ENCODE measurements around the gene ADGRV1. TPM values are rescaled to one million over a fixed set of nuclear protein-coding genes. Genes with fewer than 3 reads are reported as not detected.

The ADGRV1 gene
- total and polyA plus RNA-seq, 9 of the 15 experiments (the other 6 are each of a cell fraction or from before 2014, with no cell fraction given) = 21.7 to 156 (median 58.2) TPM

GRCh38 chr5:90645024-90645610 is 86.5 kb downstream of the ADGRV1 start (continued):
- TF ChIP-seq ATF3 (IDR thresholded peaks at IDR 0.05) = peak; percentile 95
- peak; percentile 71 for TF ChIP-seq ATF3 (CRISPR knock-in tag; conservative IDR thresholded peaks at IDR 0.05)
- TF ChIP-seq ZNF23 (CRISPR knock-in tag; IDR thresholded peaks at IDR 0.05) = no peak
- no peak for TF ChIP-seq PHF20 (IDR thresholded peaks at IDR 0.05; ENCODE audit: partially characterized antibody)
- TF ChIP-seq E2F3 (CRISPR knock-in tag; IDR thresholded peaks at IDR 0.05) = no peak
- peak; percentile 92 for TF ChIP-seq PKNOX1 (IDR thresholded peaks at IDR 0.05)
- peak; percentile 97 for TF ChIP-seq NFRKB (IDR thresholded peaks at IDR 0.05; ENCODE audit: low read depth)
- TF ChIP-seq LCOR (CRISPR knock-in tag; IDR thresholded peaks at IDR 0.05) = no peak
- no peak for TF ChIP-seq RFX1 (IDR thresholded peaks at IDR 0.05)
- no peak; the same call in 1 of the 2 replicates for TF ChIP-seq PTTG1 (tag; IDR thresholded peaks at IDR 0.05; ENCODE audit: low read depth)
- peak; percentile 98 for TF ChIP-seq MEIS2 (IDR thresholded peaks at IDR 0.05; ENCODE audit: partially characterized antibody)
- TF ChIP-seq ZNF592 (IDR thresholded peaks at IDR 0.05) = peak; percentile 93
- no peak for TF ChIP-seq TGIF2 (CRISPR knock-in tag; IDR thresholded peaks at IDR 0.05)
- no peak for TF ChIP-seq NFIX (CRISPR knock-in tag; IDR thresholded peaks at IDR 0.05; ENCODE audit: low read depth)
- TF ChIP-seq SMAD3 (CRISPR knock-in tag; conservative IDR thresholded peaks at IDR 0.05) = no peak
- TF ChIP-seq MXD1 (CRISPR knock-in tag; IDR thresholded peaks at IDR 0.05; ENCODE audit: borderline replicate concordance, poor library complexity, severe bottlenecking) = no peak
- no peak for TF ChIP-seq THRAP3 (IDR thresholded peaks at IDR 0.05; ENCODE audit: borderline replicate concordance)
- no peak for TF ChIP-seq RFX5 (IDR thresholded peaks at IDR 0.05; ENCODE audit: low read depth, low read length)
- TF ChIP-seq ATF6 (CRISPR knock-in tag; IDR thresholded peaks at IDR 0.05) = peak; percentile 91; the same call in 1 of the 2 replicates
- no peak for TF ChIP-seq ZNF165 (CRISPR knock-in tag; IDR thresholded peaks at IDR 0.05; ENCODE audit: borderline replicate concordance)
- TF ChIP-seq HDAC8 (tag; IDR thresholded peaks at IDR 0.05) = no peak

Data from K562 (cell line).